HG02943 (cell line): Measurements from ENCODE around the gene ZNF684.
"Not testable (repeated sequence)": the region's sequence is repeated elsewhere in the genome, so short reads cannot be mapped to it uniquely, and the experiment has no call there.

Source experiments
- ATAC-seq: cut with Tn5 transposase; IDR thresholded peaks from one replicate; pipeline ENCODE4 v1.9.1; 2021; ENCODE audit warnings: mild to moderate bottlenecking, low read depth, moderate library complexity; ENCODE audit not compliant: unreplicated experiment

Gene ZNF684

DNA sequence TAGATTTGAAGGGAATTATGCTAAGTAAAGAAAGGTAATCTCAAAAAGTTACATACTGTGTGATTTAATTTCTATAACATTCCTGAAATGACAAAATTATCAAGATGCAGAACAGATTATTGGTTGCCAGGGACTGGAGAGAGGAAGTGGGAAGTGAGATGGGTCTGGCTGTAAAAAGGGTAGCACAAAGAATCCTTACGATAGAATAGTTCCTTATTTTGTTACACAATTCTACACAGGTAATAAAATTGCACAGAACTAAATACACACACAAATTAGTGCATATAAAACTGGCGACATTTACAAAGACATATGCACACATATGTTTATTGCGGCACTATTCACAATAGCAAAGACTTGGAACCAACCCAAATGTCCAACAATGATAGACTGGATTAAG lies 33.5 kb downstream of the ZNF684 start:
- ATAC-seq: no peak

DNA sequence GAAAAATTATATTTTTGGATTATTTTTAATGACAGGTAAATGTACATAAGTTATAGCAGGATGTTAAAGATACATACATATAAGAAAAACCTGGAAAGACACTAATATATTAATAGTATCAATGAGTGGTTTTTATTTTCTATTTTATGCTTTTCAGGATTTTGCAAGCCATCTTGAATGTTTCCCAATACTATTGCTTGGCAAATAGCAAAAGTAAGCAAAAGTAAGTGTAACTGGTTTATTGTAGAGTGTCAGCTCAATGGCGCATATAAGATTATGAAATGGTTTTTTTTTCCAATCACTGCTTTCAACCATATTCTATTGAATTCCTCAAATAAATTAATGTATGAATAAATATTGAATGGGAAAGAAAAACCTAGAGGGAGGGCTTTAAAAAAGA lies 36.4 kb downstream of the ZNF684 start:
- no peak for ATAC-seq

DNA sequence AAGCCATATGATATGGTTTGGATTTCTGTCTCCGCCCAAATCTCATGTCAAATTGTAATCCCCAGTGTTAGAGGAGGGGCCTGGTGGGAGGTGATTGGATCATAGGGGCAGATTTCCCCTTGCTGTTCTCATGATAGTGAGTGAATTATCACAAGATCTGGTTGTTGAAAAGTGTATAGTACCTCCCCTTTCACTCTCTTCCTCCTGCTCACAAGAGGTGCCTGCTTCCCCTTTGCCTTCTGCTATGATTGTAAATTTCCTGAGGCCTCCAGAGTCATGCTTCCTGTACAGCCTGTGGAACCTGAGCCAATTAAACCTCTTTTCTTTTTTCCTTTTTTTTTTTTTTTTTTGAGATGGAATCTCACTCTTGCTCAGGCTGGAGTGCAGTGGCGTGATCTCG lies 43.4 kb downstream of the ZNF684 start:
- not testable (repeated sequence) for ATAC-seq

DNA sequence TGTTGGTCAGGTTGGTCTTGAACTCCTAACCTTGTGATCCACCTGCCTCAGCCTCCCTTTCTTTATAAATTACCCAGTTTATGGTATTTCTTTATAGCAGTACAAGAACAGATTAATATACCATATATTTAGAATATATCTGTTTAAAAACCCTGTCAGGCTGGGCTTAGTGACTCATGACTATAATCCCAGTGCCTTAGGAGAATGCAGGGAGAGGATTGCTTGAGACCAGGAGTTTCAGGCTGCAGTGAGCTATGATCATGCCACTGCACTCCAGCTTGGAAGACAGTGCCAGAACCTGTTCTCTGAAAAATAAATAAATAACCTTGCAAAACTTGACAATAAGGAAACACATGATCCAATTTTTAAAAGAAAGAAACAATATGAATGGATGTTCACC lies 43.9 kb downstream of the ZNF684 start:
- ATAC-seq: no peak

DNA sequence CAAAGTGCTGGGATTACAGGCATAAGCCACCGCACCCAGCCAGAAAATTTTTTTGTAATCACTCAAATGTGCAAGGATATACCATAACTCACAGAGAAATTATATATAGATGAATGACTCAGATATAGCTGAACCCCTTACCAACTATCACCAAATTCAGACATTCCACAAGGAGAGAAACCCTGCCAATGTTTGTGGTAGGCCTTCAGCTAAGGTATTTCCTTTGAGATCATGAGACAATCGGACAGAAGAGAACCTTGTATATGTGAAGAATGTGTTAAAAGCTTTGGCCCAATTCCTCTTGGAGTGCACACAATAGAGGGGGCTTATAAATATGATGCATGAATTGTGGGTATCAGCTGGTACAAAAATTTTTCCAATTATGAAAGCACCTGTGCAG lies 50.7 kb downstream of the ZNF684 start:
- ATAC-seq: no peak

DNA sequence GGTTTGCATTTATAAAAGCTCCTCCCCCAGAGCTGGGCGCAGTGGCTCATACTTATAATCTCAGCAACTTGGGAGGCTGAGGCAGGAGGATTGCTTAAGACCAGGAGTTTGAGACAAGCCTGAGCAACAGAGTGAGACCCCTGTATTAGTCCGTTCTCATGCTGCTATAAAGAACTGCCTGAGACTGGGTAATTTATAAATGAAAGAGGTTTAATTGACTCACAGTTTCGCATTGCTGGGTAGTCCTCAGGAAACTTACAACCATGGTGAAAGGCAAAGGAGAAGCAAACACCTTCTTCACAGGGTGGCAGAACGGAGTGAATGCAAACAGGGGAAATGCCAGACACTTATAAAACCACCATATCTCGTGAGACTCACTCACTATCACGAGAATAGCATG lies 52.5 kb downstream of the ZNF684 start:
- no peak for ATAC-seq

DNA sequence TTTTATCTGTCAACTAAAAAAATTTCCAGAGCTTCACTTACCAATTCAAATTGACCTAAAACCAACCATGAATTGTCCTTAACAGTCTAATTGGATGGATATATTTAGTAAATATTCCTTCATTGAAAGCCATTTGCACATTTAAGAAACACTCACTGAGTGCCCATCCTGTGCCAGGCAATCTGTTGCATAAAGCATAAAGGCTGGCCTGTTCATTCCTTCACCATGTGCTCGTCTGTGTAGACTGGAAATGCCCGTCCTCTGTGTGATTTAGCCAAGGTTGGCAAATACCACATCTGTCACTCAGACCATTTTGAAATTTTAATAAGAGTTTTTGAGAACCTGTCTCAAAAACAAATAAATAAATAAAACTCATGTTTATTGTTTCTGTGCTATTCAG lies 57.1 kb downstream of the ZNF684 start:
- no peak for ATAC-seq

DNA sequence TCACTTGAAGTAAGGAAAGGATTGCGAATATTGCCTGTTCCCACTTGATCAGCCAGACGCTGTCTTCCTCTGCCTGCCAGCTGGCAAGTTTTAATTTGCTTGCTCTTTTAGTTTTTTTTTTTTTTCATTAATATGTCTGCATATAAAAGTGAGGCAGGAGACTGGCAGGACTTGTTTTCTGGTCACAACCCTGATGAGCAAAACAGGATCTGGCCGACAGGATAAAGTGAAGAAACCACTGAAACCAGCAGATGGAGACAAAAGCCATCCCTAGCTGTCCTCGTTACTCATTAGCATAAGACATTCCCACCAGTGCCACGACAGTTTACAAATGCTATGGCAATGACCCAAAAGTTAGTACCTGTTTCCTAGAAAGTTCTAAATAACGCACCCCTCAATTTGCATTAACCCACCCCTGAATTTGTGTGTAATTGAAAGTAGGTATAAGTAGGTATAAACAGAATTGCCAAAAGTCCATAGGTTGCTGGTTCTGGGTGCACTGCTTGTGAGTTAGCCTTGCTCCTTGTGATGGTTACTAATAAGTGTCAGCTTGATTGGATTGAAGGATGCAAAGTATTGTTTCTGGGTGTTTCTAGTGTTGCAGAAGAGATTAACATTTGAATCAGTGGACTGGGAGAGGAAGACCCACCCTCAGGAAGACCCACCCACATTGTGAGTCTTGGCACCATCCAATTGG lies 60.8 kb downstream of the ZNF684 start:
- ATAC-seq: no peak

DNA sequence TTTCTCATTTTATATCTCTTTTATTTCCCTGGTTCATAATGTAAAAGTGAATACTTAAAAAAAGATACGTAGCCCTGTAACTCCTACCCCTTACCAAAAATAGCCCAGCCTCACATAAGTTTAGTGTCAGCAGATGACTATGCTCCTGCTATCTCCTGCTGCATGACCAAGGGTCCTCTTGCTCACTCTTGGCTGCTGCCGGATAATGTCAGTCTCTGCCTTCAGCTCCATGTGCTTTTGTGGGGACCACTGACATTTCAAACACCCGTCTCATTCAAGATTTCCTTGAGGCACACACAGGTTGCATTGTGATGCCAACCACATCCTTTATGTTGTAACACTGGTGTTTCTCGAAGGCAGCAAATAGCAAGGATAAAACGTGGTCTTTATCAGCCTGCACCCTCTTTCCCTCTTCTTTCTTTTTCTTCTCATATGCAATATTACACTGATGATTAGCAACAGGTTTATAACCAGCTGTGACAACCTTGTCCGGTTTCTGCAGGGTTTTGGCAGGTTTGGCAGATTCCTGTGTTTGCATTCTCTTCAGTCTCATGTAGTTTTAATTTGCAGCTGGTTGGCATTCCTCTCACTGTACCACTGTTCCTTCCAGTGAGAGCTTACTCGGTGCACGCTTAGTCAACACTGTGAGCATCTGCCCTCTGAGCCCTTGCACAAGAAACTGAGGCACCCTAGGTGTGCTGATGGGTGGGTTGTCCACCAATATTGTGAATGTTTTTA lies 62.2 kb downstream of the ZNF684 start:
- no peak for ATAC-seq

DNA sequence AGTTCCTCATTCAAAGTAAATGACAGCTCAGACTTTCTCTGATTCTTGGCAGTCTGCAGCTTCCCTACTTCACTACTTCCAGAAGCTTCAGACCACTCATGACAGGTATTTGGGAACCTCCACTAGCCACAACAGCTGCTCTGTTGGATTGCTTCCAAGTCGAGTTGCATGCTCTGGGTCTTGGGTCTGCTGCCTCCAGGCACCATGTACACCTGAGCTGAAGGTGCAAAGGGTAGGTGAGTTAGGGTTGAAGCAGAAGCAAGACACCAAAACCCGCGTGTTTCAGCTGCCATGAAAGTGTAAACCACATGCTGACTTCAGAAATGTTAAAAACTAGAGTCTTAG lies 62.7 kb downstream of the ZNF684 start:
- no peak for ATAC-seq

DNA sequence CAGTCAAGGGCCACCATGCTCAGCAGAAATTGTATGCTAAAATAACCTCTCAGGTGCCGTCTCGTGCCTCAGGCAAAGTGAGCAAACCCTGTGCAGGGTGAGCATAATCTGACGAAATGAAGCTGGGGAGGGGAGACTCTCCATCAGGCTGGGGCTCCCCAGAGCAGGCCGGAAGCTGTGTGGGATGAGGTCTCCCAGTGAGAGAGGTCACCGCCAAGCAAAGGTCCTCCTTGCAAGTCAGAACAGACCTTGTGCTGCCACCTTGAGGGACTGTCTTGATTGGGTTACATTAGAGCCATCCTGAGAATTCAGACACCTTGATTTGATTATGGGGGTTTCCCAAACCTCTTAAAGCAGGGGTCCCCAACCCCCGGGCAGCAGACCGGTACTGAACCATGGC lies 64.2 kb downstream of the ZNF684 start:
- no peak for ATAC-seq
